ENCODE data around the gene PASK. TPM values are rescaled to one million over a fixed set of nuclear protein-coding genes. Genes with fewer than 3 reads are reported as not detected.

PASK gene
- total RNA-seq, 1 experiment from 2014 or later: 69.3 TPM

DNA sequence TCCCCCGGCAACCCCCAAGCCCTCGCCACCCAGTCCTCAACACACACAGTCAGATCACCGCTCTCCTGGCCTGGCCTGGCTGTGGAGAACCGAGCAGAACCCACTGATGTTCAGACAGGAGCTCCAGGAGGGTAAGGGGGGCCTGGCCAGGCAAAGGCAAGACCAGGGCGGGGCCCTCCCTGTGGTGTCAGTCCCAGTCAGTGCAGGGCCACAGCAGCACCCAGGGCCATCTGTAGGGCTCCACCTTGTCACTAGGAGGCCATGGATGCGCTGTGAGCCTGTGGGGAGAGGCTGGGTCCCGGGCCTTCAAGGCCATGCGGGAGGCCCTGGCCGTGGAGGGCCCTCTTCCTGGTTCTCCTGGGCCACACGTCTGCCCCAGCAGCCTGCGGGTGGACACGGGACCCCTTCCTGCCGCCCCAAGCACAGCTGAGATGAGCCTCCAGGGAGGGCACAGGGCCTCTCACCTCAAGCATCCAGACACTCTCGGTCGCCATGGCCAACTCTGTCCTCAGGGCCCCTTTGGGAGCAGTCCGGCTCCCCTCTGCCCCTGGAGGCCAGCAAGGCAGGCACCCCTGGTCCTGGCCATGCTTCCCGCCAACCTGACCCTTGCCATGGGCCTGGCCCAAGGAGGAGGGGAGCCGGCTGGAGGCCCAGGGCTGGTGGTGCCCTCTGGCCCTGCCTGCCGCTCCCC lies 41.2 kb upstream of the PASK start:
- BruUV-seq (replicated peaks): no TSS peak
- intact Hi-C loops (cut with micrococcal nuclease; ENCODE audit: unreplicated experiment): no loop called here
- Mint-ChIP-seq H3K4me1 (ENCODE audit: low read depth, unreplicated experiment) (no peaks in the 10 kb centered on the region), H3K27ac (ENCODE audit: unreplicated experiment) (no peak overlapping the region), H3K4me3 (ENCODE audit: low read depth, unreplicated experiment) (no peak overlapping the region), H3K27me3 (ENCODE audit: unreplicated experiment) (peaks cover 63% of the 10 kb centered on the region), H3K36me3 (ENCODE audit: insufficient read depth, unreplicated experiment) (no peaks in the 10 kb centered on the region), H3K9me3 (ENCODE audit: low read depth, unreplicated experiment) (no peaks in the 10 kb centered on the region)
- TF ChIP-seq, protein P1, sequence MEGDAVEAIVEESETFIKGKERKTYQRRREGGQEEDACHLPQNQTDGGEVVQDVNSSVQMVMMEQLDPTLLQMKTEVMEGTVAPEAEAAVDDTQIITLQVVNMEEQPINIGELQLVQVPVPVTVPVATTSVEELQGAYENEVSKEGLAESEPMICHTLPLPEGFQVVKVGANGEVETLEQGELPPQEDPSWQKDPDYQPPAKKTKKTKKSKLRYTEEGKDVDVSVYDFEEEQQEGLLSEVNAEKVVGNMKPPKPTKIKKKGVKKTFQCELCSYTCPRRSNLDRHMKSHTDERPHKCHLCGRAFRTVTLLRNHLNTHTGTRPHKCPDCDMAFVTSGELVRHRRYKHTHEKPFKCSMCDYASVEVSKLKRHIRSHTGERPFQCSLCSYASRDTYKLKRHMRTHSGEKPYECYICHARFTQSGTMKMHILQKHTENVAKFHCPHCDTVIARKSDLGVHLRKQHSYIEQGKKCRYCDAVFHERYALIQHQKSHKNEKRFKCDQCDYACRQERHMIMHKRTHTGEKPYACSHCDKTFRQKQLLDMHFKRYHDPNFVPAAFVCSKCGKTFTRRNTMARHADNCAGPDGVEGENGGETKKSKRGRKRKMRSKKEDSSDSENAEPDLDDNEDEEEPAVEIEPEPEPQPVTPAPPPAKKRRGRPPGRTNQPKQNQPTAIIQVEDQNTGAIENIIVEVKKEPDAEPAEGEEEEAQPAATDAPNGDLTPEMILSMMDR (IDR thresholded peaks at IDR 0.05; ENCODE audit: unreplicated experiment): no peak
- CTCF ChIA-PET: no interaction called here
- no peak for DNase-seq

DNA sequence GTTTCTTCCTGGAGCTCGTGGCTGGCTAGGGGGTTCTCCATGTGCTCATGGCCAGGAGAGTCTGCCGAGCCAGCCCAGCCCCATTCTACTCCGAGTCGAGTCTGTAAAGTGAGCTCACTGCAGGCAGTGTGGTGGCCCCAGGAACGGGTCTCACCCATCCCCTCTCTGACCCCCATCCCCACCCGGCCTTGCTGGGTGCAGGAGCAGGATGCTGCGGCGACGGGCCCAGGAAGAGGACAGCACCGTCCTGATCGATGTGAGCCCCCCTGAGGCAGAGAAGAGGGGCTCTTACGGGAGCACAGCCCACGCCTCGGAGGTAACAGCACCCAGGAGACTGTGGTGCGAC lies 40.6 kb upstream of the PASK start:
- H3K4me3 Mint-ChIP-seq (ENCODE audit: low read depth, unreplicated experiment): no peak overlapping the region
- BruUV-seq (replicated peaks): no TSS peak
- peaks cover 1% of the 10 kb centered on the region for H3K36me3 Mint-ChIP-seq (ENCODE audit: insufficient read depth, unreplicated experiment)
- H3K27me3 Mint-ChIP-seq (ENCODE audit: unreplicated experiment): peaks cover 57% of the 10 kb centered on the region
- CTCF ChIA-PET: no interaction called here
- no peak for DNase-seq
- no peaks in the 10 kb centered on the region for H3K9me3 Mint-ChIP-seq (ENCODE audit: low read depth, unreplicated experiment)
- intact Hi-C loops (cut with micrococcal nuclease; ENCODE audit: unreplicated experiment): no loop called here
- no peak overlapping the region for H3K27ac Mint-ChIP-seq (ENCODE audit: unreplicated experiment)
- H3K4me1 Mint-ChIP-seq (ENCODE audit: low read depth, unreplicated experiment): no peaks in the 10 kb centered on the region
- TF ChIP-seq, protein P1 (IDR thresholded peaks at IDR 0.05; ENCODE audit: unreplicated experiment): no peak

DNA sequence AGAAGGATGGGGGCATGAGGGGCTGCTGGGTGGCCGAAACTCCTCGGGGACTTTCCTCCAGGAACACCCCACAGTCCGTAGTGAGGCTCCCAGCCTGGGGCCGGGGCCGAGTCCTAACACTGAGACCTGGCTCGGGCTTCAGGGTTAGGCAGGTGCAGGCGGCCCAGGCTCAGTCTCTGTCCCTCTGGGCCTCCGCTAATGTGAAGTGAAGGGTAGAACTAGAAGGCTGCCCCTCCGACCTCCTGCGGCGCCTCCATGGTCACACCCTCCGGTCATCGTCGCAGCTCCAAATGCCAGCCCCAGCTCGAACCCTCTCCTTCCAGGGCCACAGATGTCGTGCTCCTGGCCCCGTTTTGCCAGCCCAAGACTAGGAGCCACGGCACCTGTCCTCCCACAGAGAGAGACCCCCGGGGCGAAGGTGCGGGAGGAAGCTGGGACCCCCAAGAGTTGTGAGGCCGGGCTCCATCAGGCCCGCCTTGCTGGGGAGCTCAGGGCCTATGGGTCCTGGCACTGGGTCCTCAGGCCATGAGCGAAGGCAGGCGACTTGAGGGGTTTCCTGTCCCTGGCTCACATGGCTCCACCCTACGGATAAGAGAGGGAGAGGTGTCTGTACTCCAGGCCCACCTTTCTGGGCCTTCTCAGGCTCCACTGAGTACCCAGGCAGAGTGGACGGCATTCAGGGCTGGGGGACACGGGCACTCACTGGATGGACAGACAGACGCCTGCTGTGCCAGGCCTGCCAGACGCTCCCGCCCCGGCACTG lies 40.0 kb upstream of the PASK start:
- CTCF ChIA-PET: no interaction called here
- BruUV-seq (replicated peaks): no TSS peak
- H3K27ac Mint-ChIP-seq (ENCODE audit: unreplicated experiment): no peak overlapping the region
- TF ChIP-seq, protein P1 (IDR thresholded peaks at IDR 0.05; ENCODE audit: unreplicated experiment): no peak
- H3K4me3 Mint-ChIP-seq (ENCODE audit: low read depth, unreplicated experiment): no peak overlapping the region
- no peak for DNase-seq
- peaks cover 7% of the 10 kb centered on the region for H3K36me3 Mint-ChIP-seq (ENCODE audit: insufficient read depth, unreplicated experiment)
- no peaks in the 10 kb centered on the region for H3K9me3 Mint-ChIP-seq (ENCODE audit: low read depth, unreplicated experiment)
- H3K4me1 Mint-ChIP-seq (ENCODE audit: low read depth, unreplicated experiment): no peaks in the 10 kb centered on the region
- intact Hi-C loops (cut with micrococcal nuclease; ENCODE audit: unreplicated experiment): no loop called here
- H3K27me3 Mint-ChIP-seq (ENCODE audit: unreplicated experiment): peaks cover 54% of the 10 kb centered on the region

DNA sequence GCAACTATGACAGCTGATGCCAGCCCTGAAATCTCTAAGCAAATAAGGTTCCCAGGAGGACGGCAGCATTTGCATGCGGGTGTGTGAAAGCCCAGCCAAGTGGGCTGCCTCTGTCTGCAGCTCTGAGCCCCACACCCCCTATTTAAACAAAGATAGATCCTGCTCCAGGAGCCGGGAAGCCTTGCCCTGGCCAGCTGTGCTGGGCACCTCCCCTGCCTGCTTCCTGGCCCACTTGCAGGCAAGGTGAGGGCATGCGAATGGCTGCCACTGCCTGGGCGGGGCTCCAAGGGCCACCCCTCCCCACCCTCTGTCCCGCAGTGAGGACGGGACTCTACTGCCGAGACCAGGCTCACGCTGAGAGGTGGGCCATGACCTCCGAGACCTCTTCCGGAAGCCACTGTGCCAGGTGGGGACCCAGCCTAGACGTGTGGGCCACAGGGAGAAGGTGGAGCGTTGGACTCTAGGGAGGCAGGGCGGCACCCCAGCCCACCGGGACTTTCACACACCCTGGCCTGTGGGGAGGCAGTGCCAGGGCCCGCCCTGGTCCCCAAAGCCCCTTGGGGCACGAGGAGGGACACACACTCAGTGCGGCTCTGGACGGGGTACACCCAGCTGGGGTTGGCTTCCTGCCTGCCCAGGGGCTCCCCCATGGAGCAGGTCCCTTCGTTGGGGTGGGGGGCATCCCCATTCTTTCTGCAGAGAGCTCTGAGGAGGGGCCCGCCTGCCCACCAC lies 39.3 kb upstream of the PASK start, which contains the start of gene ANO7:
Gene ANO7, plus strand, starts transcription at position 317 of the 732 bp plus-strand sequence. CDS start 1,387 bp downstream, outside the sequence.
- BruUV-seq (replicated peaks): no TSS peak
- no peak within 1 kb of the TSS for H3K27ac Mint-ChIP-seq (ENCODE audit: unreplicated experiment)
- H3K9me3 Mint-ChIP-seq (ENCODE audit: low read depth, unreplicated experiment): no peaks in the 10 kb centered on the region
- intact Hi-C loops (cut with micrococcal nuclease; ENCODE audit: unreplicated experiment): no loop called here
- H3K36me3 Mint-ChIP-seq (ENCODE audit: insufficient read depth, unreplicated experiment): peaks cover 9% of the 10 kb centered on the region
- H3K4me3 Mint-ChIP-seq (ENCODE audit: low read depth, unreplicated experiment): no peak within 1 kb of the TSS
- CTCF ChIA-PET: no interaction called here
- TF ChIP-seq, protein P1 (IDR thresholded peaks at IDR 0.05; ENCODE audit: unreplicated experiment): no peak
- peaks cover 54% of the 10 kb centered on the region for H3K27me3 Mint-ChIP-seq (ENCODE audit: unreplicated experiment)
- peak; percentile 29 for DNase-seq
- H3K4me1 Mint-ChIP-seq (ENCODE audit: low read depth, unreplicated experiment): no peaks in the 10 kb centered on the region

Measured in Calu3 (cell line).